NK-92 (cell line): ENCODE results near the gene ATP9B.

Experiments used
- DNase-seq: peaks from one replicate; lab custom pipeline; 2025; ENCODE audit not compliant: unreplicated experiment; lab: John Stamatoyannopoulos, UW

Gene ATP9B

GRCh38 chr18:79422783-79423165 lies 353.6 kb downstream of the ATP9B start:
- no peak for DNase-seq

GRCh38 chr18:79423211-79424007 lies 354.2 kb downstream of the ATP9B start:
- no peak for DNase-seq

GRCh38 chr18:79424008-79424565 lies 354.9 kb downstream of the ATP9B start:
- no peak for DNase-seq

GRCh38 chr18:79424880-79425568 lies 355.8 kb downstream of the ATP9B start:
- DNase-seq, result no peak

GRCh38 chr18:79425569-79425886 lies 356.3 kb downstream of the ATP9B start:
- no peak for DNase-seq

GRCh38 chr18:79426376-79427300 lies 357.4 kb downstream of the ATP9B start:
- DNase-seq, result no peak

- DNase-seq, result no peak
Measured at GRCh38 chr18:79427368-79428225, 358.4 kb downstream of the ATP9B start.
